HEK293T (cell line): ENCODE data around the gene NAV2.

Experiments used
- ARNT ChIP-seq: fragments of 450-650 bp; IDR thresholded peaks from 2 replicates; pipeline ENCODE4 v1.6.1; 2017; ENCODE audit warnings: mild to moderate bottlenecking
- BHLHE40 ChIP-seq: fragments of 450-650 bp; IDR thresholded peaks from 2 replicates; pipeline ENCODE4 v1.6.1; 2016; ENCODE audit warnings: mild to moderate bottlenecking, moderate library complexity, borderline replicate concordance
- CTBP1 ChIP-seq: fragments of 450-650 bp; IDR thresholded peaks from 2 replicates; pipeline ENCODE4 v1.6.1; 2016; ENCODE audit warnings: borderline replicate concordance
- ELF4 ChIP-seq: fragments of 450-650 bp; IDR thresholded peaks from 2 replicates; pipeline ENCODE4 v1.6.1; 2017; ENCODE audit warnings: antibody characterized with exemption
- FOXA1 ChIP-seq: fragments of 450-650 bp; IDR thresholded peaks from 2 replicates; pipeline ENCODE4 v1.6.1; 2016; ENCODE audit warnings: mild to moderate bottlenecking
- FOXM1 ChIP-seq: fragments of 450-650 bp; IDR thresholded peaks from 2 replicates; pipeline ENCODE4 v1.6.1; 2017; ENCODE audit warnings: mild to moderate bottlenecking, borderline replicate concordance
- HDGF ChIP-seq: fragments of 450-650 bp; IDR thresholded peaks from 2 replicates; pipeline ENCODE4 v1.6.1; 2017; ENCODE audit warnings: antibody characterized with exemption, borderline replicate concordance
- SP1 ChIP-seq: fragments of 450-650 bp; IDR thresholded peaks from 2 replicates; pipeline ENCODE4 v1.6.1; 2017
- SUZ12 ChIP-seq: fragments of 450-650 bp; IDR thresholded peaks from 2 replicates; pipeline ENCODE4 v1.6.1; 2016; ENCODE audit warnings: mild to moderate bottlenecking
- ZNF384 ChIP-seq: fragments of 450-650 bp; IDR thresholded peaks from 2 replicates; pipeline ENCODE4 v1.6.1; 2016

GRCh38 chr11:19739872-19740271 lies 27.2 kb downstream of the NAV2 start:
- TF ChIP-seq ARNT: no peak
- no peak for TF ChIP-seq SUZ12
- no peak for TF ChIP-seq ELF4
- no peak for TF ChIP-seq CTBP1
- no peak for TF ChIP-seq SP1
- TF ChIP-seq FOXA1: no peak
- no peak for TF ChIP-seq ZNF384
- no peak for TF ChIP-seq BHLHE40
- TF ChIP-seq FOXM1: no peak
- no peak for TF ChIP-seq HDGF
